GM19455 (cell line): Measurements from ENCODE around the gene SNU13.
A peak's percentile ranks its signal among the peaks of the same experiment; 100 is the strongest.
"Not testable (repeated sequence)": the region's sequence is repeated elsewhere in the genome, so short reads cannot be mapped to it uniquely, and the experiment has no call there.

Experiments
- ATAC-seq: cut with Tn5 transposase; IDR thresholded peaks from one replicate; pipeline ENCODE4 v1.9.1; 2021; ENCODE audit not compliant: unreplicated experiment

Gene SNU13

DNA sequence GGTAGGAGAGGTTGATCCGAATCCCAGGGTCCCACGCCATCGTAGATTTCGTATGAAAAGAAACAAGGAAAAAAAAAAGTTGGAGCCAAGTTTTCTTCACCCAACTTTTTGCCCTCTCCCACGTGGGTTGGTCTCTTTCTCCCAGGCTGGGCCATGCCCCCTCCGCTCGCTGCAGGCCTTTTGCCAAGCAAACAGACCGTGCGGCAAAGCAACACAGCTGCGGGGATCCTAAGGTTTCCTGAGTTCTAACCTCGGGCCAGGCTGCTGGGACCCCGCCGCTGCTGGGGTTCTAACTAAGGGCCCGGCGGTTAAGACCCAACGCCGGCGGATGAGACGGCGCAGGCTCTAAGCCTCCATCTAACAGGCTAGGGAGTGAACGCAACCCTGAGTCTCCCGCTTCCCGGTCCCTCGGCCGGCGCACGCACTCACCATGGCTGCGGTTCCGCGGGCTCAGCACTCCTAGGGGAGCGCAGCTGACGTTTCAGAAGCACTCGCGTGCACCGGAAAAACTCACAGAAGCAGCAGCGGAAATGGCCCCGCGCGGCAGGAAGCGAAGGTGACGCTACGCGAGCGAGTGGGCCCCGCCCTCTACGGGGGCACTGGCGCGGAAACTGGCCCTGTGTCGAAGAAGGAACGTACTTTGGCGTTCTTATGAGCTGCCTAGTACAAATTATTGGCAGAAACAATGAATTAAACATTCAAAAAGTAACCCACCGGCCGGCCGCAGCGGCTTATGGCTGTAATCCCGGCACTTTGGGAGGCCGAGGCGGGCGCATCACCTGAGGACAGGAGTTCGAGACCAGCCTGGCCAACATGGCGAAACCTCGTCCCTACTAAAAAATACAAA is at the start of gene SNU13:
Gene SNU13 (minus strand): TSS at position 503 of the 847 bp plus-strand sequence. CDS start 71 bp downstream, at position 432.
- ATAC-seq, result peak; percentile 82

DNA sequence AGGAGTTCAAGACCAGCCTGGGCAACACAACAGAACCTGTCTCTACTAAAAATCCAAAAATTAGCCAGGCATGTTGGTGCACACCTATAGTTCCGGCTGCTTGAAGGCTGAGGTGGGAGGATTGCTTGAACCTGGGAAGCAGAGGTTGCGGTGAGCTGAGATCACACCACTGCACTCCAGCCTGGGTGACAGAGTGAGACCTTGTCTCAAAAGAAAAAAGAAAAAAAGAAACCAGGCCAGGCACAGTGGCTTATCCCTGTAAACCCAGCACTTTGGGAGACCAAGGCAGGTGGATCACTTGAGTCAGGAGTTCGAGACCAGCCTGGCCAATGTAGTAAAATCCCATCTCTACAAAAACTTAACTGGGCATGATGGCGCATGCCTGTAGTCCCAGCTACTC is 44.6 kb upstream of the SNU13 start:
- ATAC-seq, result not testable (repeated sequence)

DNA sequence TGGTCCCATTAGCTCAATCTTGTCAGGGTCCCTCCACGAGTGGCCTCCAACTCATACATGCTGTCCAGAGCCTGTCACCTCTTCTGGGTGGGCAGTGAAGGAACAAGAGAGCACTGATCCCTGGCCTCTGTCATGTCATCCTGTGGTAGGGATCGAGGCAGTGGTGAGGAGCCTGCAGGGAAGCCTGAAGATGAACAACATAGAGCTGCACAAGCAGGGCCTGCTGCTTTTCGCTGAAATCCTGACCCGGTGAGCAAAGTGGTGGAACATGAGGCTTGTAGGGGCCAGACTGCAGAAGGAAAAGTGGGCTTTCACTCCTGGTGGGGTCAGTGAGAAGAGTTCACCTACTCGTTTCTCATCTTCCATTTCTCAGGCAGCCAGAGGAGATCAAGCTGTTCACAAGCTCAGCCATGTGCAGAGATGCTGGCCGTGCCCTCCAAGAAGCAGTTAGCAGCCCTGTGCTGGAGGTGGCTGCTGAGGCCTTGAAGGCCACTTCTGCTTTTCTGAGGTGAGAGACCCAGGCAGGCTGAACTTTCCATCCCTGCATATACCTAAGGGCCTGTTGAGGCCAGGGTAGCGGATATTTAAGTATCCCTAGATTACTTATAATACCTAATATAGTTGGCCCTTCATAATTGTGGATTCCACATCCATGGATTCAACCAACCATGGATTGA is 43.6 kb upstream of the SNU13 start:
- ATAC-seq, result no peak

DNA sequence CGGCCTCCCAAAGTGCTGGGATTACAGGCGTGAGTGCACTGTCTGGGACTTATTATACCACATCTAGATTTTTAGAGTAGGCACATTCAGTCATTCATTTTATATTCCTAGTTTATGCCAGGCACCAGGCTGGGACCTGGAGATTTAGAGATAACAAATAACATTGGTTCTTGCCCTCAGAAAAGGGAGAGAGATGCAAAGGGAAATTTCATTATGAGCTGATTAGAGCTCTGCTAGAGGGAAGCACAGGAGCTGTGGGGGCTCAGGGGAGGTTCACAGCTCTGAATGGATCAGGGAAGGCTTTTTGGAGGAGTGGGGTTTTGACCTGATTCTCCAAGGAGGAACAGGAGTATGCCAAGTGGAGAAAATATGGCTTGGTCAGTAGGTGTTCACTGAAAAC is 42.9 kb upstream of the SNU13 start:
- no peak for ATAC-seq

DNA sequence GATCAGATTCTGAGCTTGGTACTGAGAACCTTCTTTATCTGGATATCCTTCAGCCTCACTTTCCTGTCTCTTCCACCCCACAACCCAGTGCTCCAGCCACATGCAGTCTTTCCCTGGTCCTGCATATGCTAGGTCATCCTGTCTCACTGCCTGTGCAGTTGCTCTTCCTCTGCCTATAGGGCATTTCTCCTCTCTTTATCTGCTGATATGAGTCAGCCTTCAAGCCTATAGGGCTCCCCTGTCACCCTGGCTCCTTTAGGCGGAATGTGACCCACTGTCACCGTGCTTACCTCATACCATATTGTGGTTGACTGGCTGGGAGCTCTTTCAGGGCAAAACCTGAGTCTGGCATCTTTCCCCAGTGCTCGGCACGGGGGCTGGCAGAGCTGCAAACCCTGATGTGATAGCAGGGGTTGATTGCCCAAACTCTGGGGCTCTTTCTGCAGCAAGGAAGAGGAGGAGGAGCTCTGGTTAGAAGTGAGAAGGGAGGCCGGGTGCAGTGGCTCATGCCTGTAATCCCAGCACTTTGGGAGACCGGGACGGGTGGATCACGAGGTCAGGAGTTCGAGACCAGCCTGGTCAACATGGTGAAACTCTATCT is 36.9 kb upstream of the SNU13 start:
- ATAC-seq, result no peak

DNA sequence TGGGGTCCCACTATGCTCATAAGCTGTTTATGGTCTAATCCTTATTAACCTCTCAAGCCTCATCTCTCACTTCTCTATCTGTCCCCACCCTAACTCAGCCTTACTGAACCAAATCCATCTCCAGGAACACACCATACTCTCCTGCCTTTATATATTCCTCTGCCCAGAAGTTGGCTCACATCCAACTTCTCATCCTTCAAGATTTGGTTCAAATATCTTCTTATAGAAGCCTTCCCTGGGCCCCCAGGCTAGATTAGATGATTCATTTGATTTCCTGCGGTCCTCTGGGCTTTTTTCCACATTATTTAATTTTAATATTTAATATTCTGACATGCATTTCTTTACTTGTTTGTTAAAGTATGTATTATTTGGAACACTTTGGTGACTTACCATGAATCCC is 33.8 kb upstream of the SNU13 start:
- ATAC-seq, result no peak

DNA sequence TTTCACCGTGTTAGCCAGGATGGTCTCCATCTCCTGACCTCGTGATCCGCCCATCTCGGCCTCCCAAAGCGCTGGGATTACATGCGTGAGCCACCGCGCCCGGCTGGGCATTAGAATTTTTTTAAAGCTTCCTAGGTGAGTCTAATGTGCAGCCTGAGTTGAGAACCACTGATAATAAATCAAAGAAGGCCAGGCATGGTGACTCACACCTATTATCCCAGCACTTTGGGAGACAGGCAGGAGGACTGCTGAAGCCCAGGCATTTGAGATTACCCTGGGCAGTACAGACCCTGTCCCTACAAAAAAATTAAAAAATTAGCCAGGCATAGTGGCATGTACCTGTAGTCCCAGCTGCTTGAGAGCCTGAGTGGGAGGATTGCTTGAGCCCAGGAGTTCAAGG is 24.3 kb upstream of the SNU13 start:
- no peak for ATAC-seq

DNA sequence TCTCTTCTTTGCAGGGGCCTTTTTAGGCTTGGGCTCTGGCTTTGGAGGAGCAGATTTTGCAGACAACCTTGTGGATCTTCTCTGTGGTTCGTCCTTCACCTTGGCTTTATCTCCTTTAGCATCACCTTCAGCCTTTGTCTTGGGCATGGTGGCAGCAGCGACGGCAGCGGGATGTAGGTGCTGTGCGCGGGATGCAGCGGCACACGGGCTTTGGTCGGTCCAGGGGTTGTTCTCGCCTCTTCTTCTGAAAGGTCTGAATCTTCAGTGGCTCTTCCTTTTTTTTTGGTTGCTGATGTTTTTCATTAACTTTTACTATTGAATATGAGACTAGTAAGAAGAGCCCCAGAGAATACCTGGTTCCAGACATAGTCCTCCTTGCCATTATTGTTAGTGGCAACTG is 20.7 kb upstream of the SNU13 start:
- no peak for ATAC-seq

DNA sequence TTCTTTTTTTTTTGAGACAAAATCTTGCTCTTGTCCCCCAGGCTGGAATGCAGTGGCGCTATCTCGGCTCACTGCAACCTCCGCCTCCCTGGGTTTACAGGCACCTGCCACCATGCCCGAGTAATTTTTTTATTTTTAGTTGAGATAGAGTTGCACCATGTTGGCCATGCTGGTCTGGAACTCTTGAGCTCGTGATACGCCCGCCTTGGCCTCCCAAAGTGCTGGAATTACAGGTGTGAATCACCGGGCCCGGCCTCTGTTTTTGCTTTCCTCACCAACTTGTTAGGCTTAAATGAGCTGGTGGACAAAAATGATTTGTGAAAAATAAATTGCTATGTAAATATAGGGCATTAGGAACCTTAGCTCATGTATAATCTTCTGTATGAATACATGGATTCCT is 14.1 kb upstream of the SNU13 start:
- no peak for ATAC-seq

DNA sequence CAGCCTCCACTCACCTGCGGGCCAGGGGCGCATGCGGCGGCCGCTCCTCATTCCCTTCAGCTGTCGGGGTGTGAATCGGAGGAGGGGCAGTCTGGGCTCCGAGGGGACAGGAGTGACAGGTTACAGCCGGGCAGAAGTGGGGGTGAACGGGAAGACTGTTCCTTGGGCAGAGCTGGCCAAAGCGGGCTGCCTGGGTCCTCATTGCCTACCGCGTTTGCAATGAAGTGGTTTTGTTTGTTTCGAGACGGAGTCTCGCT is 11.4 kb upstream of the SNU13 start:
- no peak for ATAC-seq

DNA sequence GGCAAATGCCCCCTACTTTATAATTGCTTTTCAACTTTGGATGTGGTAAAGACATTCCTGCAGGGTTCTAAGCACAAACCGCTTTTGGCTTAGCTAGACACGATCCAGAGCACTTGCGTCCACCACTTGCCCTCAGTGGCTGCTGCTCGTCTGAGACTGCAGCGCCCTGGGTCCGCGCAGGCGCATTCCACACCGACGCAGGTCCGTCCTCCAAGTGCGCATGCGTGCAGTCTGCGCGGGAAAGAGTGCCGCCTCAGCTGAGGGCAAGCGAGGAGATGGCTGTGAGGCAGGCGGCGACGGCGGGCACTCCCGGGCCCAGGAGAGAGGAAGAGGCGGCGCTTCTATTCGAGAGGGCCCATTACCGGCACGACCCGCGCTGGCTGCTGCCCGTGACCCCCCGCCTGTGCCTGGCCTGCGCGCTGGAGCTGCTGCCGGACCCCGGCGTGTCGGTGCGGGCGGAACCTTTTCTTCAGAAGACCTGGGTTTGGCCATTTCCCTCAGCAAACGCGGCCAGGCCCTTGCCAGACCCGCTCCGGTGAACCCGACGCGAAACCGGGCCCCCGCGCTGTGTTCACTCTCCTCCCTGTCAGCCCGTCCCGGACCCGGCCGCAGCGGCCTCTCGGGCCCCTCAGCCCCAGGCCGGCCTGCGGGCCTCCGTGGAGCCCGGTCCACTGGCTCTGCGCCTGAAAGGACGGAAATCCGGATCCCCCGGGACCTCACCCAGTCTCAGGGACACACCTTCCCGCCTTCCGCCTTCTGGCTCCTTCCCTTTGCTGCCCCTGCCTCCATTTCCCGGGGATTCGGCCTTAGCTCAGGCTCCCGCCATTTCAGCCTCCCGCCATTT is 10.8 kb upstream of the SNU13 start, which contains the start of gene MEI1:
Gene MEI1 (plus strand): TSS at position 240 of the 844 bp plus-strand sequence. CDS start 36 bp downstream, at position 276.
- no peak for ATAC-seq

DNA sequence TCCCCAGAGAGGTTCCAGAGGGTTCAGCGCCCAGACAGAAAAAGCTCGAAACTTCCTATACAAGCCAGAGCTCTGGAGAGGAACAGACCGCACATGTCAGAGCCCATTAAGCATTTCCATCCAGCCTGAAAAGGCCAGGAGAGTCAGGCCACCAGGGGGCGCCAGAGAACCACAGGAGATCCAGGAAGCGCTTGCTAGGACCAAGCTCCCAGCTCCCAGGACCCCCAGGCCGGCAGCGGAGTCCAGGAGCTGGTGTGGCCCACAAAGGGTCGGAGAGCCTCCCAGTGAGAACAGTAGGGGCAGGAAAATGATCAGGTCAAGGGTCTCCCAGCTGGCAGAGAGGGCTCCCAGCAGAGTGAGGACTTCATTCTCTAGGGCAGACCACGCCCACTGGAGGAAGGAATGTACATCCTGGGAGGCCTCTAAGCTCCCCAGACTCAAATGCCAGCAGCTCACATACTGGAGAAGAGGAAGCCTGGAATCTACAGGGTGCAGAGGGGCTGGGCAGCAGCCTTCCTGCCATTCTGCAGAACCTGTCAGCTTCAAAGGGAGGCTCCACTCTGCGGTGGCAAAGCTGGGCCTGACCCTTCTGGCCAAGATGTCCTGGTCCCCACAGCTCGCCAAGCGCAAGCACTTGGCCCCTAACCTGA is 8.6 kb upstream of the SNU13 start:
- ATAC-seq, result no peak

DNA sequence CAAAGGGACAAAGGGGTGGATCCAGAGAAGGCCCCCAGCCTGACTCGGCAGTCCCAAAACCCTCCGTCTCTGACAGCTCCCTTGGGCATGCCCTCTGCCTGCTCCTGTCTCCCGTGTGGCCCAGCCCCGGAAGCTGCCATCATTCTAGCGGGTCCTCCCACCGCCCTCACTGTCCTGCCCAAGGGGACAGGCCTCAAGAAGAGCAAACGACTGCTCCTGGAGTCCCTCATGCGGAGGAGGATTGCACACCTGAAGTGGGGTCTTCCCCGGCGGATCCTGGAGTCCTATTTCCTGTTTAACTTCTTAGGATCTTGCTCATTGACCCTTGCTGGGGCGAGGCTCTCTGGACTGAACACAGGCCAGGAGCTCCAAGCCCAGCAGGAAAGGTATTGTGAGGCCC is 8.0 kb upstream of the SNU13 start:
- no peak for ATAC-seq

DNA sequence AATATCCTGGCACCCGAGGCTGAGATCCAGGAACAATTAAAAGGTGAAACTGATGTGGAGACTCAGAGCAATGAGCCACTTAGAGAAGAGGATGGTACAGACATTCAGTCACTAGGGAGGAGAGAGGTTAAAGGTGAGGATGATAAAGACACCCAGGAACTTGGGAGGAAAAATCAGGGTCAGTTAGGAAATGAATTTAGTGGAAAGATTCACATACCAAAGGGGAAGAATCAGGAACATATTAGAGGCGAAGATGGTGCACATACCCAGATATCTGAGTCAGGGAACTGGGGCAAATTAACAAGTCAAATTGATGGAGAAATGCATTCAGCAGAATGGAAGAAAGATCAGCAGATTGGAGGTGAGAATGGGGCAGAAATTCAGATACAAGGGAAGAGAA is 6.5 kb upstream of the SNU13 start:
- no peak for ATAC-seq

DNA sequence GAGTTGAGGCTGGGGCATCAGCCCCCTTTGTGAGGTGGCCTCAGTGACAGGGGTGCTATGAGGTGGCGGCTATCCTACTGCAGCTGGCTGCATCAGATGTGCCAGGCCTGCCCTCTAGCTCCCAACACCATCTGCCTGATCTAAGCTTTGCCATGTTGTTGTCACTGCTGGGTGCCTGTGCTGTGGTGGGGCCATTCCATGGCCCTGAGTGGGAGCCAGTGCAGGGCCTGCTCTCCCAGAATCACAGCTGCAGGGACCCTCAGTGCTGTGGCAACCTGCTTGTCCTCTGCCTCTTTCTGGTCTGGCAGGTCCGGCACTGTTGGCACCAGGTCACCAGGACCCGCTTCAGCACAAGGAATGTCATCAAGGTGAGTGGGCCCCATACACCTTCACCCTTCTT is 1.8 kb upstream of the SNU13 start:
- ATAC-seq, result no peak

DNA sequence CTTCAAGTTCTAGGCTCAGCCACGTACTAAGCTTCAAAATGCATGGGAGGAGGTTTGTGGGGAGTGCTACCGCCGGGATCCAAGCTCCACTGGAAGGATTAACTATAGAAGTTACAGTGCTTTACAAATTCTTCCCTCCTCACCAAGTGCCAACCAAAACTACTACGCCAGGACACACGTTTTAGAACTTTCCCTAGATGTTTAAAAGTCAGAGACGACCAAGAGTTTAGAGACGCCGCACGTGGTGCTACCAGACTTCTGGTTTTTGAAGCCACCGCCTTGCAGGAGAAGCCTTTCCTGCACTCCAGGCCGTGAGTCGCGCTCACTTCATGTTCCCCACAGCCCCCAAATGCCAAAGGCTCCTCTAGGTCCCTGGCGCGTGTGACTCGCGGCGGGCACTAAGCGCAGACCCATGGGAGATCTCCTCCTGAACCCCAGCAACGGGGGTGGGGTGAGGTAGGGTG is 734 bp downstream of the SNU13 start:
- ATAC-seq, result no peak

DNA sequence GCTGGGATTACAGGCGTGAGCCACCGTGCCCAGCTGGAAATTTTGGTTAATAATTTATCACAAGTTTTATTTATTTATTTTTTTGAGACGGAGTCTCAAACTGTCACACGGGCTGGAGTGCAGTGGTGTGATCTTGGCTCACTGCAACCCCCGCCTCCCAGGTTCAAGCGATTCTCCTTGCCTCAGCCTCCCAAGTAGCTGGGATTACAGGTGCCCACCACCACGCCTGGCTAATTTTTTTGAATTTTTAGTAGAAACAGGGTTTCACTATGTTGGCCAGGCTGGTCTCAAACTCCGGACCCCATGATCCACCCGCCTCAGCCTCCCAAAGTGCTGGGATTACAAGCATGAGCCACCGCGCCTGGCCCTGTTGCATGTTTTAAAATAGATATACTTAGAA is 1.8 kb downstream of the SNU13 start:
- ATAC-seq, result not testable (repeated sequence)

DNA sequence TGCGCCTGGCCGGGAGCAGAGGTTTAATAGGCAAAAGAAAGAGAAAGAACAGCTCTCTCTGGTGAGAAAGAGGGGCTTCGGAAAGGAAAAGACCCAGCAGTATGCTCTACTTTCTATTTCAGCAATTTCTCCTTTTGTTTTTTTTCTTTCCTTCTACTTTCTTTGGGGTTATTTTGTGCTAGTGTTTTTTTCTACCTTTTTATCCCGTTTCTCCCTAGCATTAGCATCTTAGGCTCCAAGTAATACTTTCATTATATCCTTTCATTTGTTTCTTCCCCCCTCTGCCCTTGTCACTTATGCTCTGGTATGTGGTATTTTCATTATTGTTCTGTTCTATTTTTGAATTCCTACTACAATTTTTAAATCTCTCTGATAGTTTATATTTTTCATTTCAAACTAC is 4.5 kb downstream of the SNU13 start:
- no peak for ATAC-seq

DNA sequence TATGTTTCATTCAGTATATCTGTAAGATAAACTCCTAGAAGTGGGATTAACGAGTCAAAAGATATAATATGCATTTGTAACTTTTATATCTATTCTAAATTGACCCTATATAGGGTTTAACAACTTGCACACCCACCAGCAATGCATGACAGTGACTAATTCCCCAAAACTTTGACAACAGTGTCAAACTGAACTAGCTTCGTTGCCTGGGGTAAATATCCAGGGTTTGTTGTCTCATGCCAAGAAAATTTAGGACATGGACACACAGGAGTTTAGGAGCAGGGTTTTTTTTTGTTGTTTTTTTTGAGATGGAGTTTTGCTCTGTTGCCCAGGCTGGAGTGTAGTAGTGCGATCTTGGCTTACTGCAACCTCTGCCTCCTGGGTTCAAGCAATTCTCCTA is 5.1 kb downstream of the SNU13 start:
- ATAC-seq, result no peak

DNA sequence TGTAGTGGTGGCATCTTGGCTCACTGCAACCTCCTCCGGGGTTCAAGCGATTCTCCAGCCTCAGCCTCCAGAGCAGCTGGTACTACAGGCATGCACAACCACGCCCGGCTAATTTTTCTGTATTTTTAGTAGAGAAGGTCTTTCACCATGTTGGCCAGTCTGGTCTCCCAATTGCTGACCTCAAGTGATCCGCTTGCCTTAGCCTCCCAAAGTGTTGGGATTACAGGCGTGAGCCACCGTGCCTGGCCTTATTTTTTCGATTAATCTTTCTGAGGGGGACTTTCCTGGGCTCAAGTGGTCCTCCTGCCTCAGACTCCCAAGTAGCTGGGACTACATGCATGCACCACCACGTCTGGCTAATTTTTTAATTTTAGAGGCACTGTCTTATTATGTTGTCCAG is 5.6 kb downstream of the SNU13 start:
- ATAC-seq, result no peak
